ENCODE data around the gene DPEP2. TPM values are rescaled to one million over a fixed set of nuclear protein-coding genes. Genes with fewer than 3 reads are reported as not detected.

DPEP2 gene
- total and polyA plus RNA-seq, 10 of the 15 experiments (the other 5 are each of a cell fraction or from before 2014, with no cell fraction given): 0.04 to 4.0 (median 2.1) TPM

GRCh38 chr16:67954421-67955196 lies 44.7 kb downstream of the DPEP2 start:
- Histone ChIP-seq H3K4me3 (no peak overlapping the region), H2AFZ (ENCODE audit: control insufficient read depth, low read depth, low read length) (no peak overlapping the region), H3K4me1 (ENCODE audit: control insufficient read depth, insufficient read depth, low read length) (peaks cover 3% of the 10 kb centered on the region; the same call in 1 of the 2 replicates), H3K9me3 (replicated peaks; ENCODE audit: control insufficient read depth, insufficient read depth, low read length) (no peaks in the 10 kb centered on the region), H3K36me3 (ENCODE audit: control insufficient read depth in 2 of 2, insufficient read depth in 2 of 2, low read length in 1 of 2) (peaks cover 0 to 3% of the 10 kb centered on the region in 2 experiments; a peak in 3 of 4 replicates), H4K20me1 (ENCODE audit: control insufficient read depth, insufficient read depth) (no peaks in the 10 kb centered on the region), H3K79me2 (ENCODE audit: control insufficient read depth, insufficient read depth, low read length) (no peaks in the 10 kb centered on the region), H3K27me3 (replicated peaks in 1 of 2; ENCODE audit: control insufficient read depth in 2 of 2, insufficient read depth in 2 of 2, low read length in 1 of 2) (no peaks in the 10 kb centered on the region), H3K9ac (ENCODE audit: control insufficient read depth, insufficient read depth, low read length) (no peak overlapping the region), H3K4me2 (ENCODE audit: control insufficient read depth, insufficient read depth) (no peak overlapping the region), H3K27ac (ENCODE audit: control insufficient read depth, insufficient read depth) (no peak overlapping the region)
- FAIRE-seq (no peak), DNase-seq (ENCODE audit: low read depth, low spot score) (no peak), ATAC-seq (no peak)
- RAD21 ChIA-PET (ENCODE audit: unreplicated experiment): no interaction called here
- intact Hi-C loops (cut with micrococcal nuclease; ENCODE audit: unreplicated experiment): no loop called here
- BruUV-seq (replicated peaks): no TSS peak
- POLR2A ChIA-PET: interaction anchor here (1.0 kb wide), 1 partner anchor 11 kb away, joined by 3 read pairs; no protein-coding TSS in a partner anchor
- SMC1A ChIA-PET (ENCODE audit: uncharacterized antibody, unreplicated experiment): interaction anchor here (0.6 to 0.9 kb wide), 2 partner anchors 11 to 387 kb away, joined by 3 to 5 read pairs; no protein-coding TSS in a partner anchor
- in situ Hi-C loops (cut with MboI): no loop called here
- CTCF ChIA-PET: interaction anchor here (0.9 kb wide), 1 partner anchor 138 kb away, joined by 5 read pairs; no protein-coding TSS in a partner anchor
- WGBS (ENCODE audit: insufficient coverage, insufficient replicate concordance, low lambda C conversion rate, missing lambda C conversion rate): 99% methylated on average over 10 of the region's 10 CpGs
- TF ChIP-seq, protein P1, sequence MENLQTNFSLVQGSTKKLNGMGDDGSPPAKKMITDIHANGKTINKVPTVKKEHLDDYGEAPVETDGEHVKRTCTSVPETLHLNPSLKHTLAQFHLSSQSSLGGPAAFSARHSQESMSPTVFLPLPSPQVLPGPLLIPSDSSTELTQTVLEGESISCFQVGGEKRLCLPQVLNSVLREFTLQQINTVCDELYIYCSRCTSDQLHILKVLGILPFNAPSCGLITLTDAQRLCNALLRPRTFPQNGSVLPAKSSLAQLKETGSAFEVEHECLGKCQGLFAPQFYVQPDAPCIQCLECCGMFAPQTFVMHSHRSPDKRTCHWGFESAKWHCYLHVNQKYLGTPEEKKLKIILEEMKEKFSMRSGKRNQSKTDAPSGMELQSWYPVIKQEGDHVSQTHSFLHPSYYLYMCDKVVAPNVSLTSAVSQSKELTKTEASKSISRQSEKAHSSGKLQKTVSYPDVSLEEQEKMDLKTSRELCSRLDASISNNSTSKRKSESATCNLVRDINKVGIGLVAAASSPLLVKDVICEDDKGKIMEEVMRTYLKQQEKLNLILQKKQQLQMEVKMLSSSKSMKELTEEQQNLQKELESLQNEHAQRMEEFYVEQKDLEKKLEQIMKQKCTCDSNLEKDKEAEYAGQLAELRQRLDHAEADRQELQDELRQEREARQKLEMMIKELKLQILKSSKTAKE (IDR thresholded peaks at IDR 0.05; ENCODE audit: low read depth, poor library complexity, severe bottlenecking): no peak
- no peak for TF ChIP-seq NR2C2 (IDR thresholded peaks at IDR 0.05; ENCODE audit: borderline replicate concordance, control insufficient read depth, insufficient read length, low read depth)
- no peak for TF ChIP-seq ZBTB40 (IDR thresholded peaks at IDR 0.05; ENCODE audit: borderline replicate concordance)
- TF ChIP-seq CREM (IDR thresholded peaks at IDR 0.05; ENCODE audit: low read depth): no peak
- no peak for TF ChIP-seq USF1 (IDR thresholded peaks at IDR 0.05; ENCODE audit: borderline replicate concordance, extremely low read length, insufficient read depth, low read depth, low read length)
- TF ChIP-seq SP1 (IDR thresholded peaks at IDR 0.05; ENCODE audit: low read depth, low read length): no peak
- no peak for TF ChIP-seq FOXK2 (IDR thresholded peaks at IDR 0.05)
- no peak for TF ChIP-seq CBX5 (IDR thresholded peaks at IDR 0.05; ENCODE audit: low read depth)
- TF ChIP-seq MYC (IDR thresholded peaks at IDR 0.05; ENCODE audit: insufficient read depth, insufficient read length, insufficient replicate concordance, low read length, severe bottlenecking): no peak
- no peak for TF ChIP-seq RB1 (IDR thresholded peaks at IDR 0.05; ENCODE audit: borderline replicate concordance)
- no peak for TF ChIP-seq ZBED1 (IDR thresholded peaks at IDR 0.05; ENCODE audit: borderline replicate concordance)
- no peak for TF ChIP-seq MTA2 (IDR thresholded peaks at IDR 0.05; ENCODE audit: low read depth)

Measured in GM12878 (cell line).